Hepatic stellate cell (primary cell): ENCODE data around the gene NAA25.
"Not testable (repeated sequence)": the region's sequence is repeated elsewhere in the genome, so short reads cannot be mapped to it uniquely, and the experiment has no call there.

Experiments used
- DNase-seq: peaks from one replicate; pipeline ENCODE4 v3.0.0; 2011; ENCODE audit warnings: low spot score

The NAA25 gene

GRCh38 chr12:112009596-112009995 lies 99.0 kb downstream of the NAA25 start:
- DNase-seq, result not testable (repeated sequence)

GRCh38 chr12:112008918-112009317 lies 99.7 kb downstream of the NAA25 start:
- no peak for DNase-seq

- DNase-seq, result no peak
Observed at GRCh38 chr12:112007945-112008344, 100.6 kb downstream of the NAA25 start.

- DNase-seq, result no peak
Observed at GRCh38 chr12:112005419-112006395, 102.9 kb downstream of the NAA25 start.

- DNase-seq, result no peak
Observed at GRCh38 chr12:112004041-112004440, 104.5 kb downstream of the NAA25 start.

GRCh38 chr12:112001576-112001975 lies 107.0 kb downstream of the NAA25 start:
- no peak for DNase-seq

- DNase-seq, result no peak
Observed at GRCh38 chr12:112000820-112001219, 107.8 kb downstream of the NAA25 start.

- DNase-seq, result not testable (repeated sequence)
Observed at GRCh38 chr12:111999129-111999528, 109.5 kb downstream of the NAA25 start.

- no peak for DNase-seq
Observed at GRCh38 chr12:111998015-111998414, 110.6 kb downstream of the NAA25 start.

- DNase-seq, result no peak
Observed at GRCh38 chr12:111997300-111997699, 111.3 kb downstream of the NAA25 start.

- DNase-seq, result no peak
Observed at GRCh38 chr12:111995782-111996480, 112.7 kb downstream of the NAA25 start.

- not testable (repeated sequence) for DNase-seq
Observed at GRCh38 chr12:111994211-111995111, 114.1 kb downstream of the NAA25 start.

GRCh38 chr12:111993292-111994150 lies 115.1 kb downstream of the NAA25 start:
- DNase-seq, result no peak

- DNase-seq, result no peak
Observed at GRCh38 chr12:111992464-111992863, 116.1 kb downstream of the NAA25 start.

GRCh38 chr12:111991946-111992345 lies 116.6 kb downstream of the NAA25 start:
- peak; percentile 16 for DNase-seq

GRCh38 chr12:111991535-111991934 lies 117.0 kb downstream of the NAA25 start:
- no peak for DNase-seq

- no peak for DNase-seq
Observed at GRCh38 chr12:111984820-111985219, 123.8 kb downstream of the NAA25 start.

GRCh38 chr12:111981987-111982386 lies 126.6 kb downstream of the NAA25 start:
- no peak for DNase-seq

GRCh38 chr12:111980598-111980997 lies 128.0 kb downstream of the NAA25 start:
- DNase-seq, result no peak

- DNase-seq, result no peak
Observed at GRCh38 chr12:111978545-111978944, 130.0 kb downstream of the NAA25 start.

GRCh38 chr12:111976860-111977259 lies 131.7 kb downstream of the NAA25 start:
- DNase-seq, result no peak
